ENCODE measurements around the gene PFKP. TPM values are rescaled to one million over a fixed set of nuclear protein-coding genes. Genes with fewer than 3 reads are reported as not detected.

PFKP gene
- total RNA-seq, 2 experiments from 2014 or later: 32.2 to 38.9 TPM

DNA sequence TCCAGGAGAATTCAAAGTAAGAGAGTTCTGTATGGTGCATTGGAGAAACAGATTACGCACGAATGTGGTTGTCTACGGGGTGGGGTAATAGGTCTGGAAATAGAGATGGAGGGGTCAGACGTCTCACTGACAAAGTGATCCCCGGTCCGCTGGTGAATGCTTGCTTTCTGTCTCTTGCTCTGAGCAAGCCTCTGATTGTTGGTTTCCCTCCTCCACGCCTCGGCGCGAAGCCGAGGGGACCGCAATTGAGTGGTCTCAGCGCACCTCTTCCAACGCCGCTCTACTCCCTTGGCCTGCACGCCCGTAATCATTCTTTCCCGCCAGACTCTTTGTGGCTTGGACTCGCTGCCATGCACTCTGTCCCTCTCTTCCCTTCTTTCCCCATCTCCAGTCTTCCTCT, 46.5 kb upstream of the PFKP start:
- Histone ChIP-seq H3K4me3 (ENCODE audit: low read length) (no peak overlapping the region), H3K36me3 (ENCODE audit: insufficient read depth, low read length) (no peaks in the 10 kb centered on the region), H3K4me1 (ENCODE audit: insufficient read depth, low read length) (no peaks in the 10 kb centered on the region), H3K9me3 (ENCODE audit: control insufficient read depth in 1 of 2, insufficient read depth in 1 of 2, low read length in 2 of 2) (peaks cover 0 to 8% of the 10 kb centered on the region in 2 experiments), H3K27ac (ENCODE audit: low read depth in 1 of 2, low read length in 2 of 2) (no peak overlapping the region), H3K27me3 (ENCODE audit: control insufficient read depth in 1 of 2, insufficient read depth in 2 of 2, low read length in 2 of 2) (peaks cover 0 to 5% of the 10 kb centered on the region in 2 experiments)
- H3K9me3 Mint-ChIP-seq: no peaks in the 10 kb centered on the region
- H3K4me1 Mint-ChIP-seq (ENCODE audit: low read depth): no peaks in the 10 kb centered on the region
- CTCF ChIA-PET: no interaction called here
- DNase-seq: no peak
- intact Hi-C loops (cut with DNase I, micrococcal nuclease): no loop called here
- no peaks in the 10 kb centered on the region for H3K36me3 Mint-ChIP-seq (ENCODE audit: low read depth)
- no peak for ATAC-seq (ENCODE audit: poor library complexity)
- POLR2A ChIA-PET: no interaction called here
- H3K27me3 Mint-ChIP-seq: peaks cover 24% of the 10 kb centered on the region
- H3K27ac Mint-ChIP-seq: no peak overlapping the region
- H3K4me3 Mint-ChIP-seq: no peak overlapping the region
- TF ChIP-seq, protein P1, sequence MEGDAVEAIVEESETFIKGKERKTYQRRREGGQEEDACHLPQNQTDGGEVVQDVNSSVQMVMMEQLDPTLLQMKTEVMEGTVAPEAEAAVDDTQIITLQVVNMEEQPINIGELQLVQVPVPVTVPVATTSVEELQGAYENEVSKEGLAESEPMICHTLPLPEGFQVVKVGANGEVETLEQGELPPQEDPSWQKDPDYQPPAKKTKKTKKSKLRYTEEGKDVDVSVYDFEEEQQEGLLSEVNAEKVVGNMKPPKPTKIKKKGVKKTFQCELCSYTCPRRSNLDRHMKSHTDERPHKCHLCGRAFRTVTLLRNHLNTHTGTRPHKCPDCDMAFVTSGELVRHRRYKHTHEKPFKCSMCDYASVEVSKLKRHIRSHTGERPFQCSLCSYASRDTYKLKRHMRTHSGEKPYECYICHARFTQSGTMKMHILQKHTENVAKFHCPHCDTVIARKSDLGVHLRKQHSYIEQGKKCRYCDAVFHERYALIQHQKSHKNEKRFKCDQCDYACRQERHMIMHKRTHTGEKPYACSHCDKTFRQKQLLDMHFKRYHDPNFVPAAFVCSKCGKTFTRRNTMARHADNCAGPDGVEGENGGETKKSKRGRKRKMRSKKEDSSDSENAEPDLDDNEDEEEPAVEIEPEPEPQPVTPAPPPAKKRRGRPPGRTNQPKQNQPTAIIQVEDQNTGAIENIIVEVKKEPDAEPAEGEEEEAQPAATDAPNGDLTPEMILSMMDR (IDR thresholded peaks at IDR 0.05): no peak

DNA sequence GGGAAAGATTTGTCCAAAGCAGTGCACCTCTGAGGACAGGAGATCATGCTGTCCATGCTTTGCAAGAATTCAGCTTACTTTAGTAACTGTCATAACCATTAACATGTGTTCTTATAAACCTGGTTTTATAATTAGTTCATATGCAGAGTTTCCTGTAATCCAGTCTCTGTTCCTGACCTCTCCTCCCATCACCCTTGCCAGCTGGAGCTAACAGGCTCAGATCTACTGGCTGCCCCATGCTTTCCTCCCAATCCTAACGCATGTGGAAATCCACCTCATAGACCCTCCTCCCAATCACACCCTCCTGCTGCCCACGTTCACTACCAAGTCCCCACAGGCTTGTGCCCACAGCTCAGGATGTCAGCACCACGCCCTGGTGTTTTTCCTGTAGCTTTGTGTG, 45.3 kb upstream of the PFKP start:
- CTCF ChIA-PET: no interaction called here
- intact Hi-C loops (cut with DNase I, micrococcal nuclease): no loop called here
- no peaks in the 10 kb centered on the region for H3K36me3 ChIP-seq (ENCODE audit: insufficient read depth, low read length)
- H3K4me1 Mint-ChIP-seq (ENCODE audit: low read depth): no peaks in the 10 kb centered on the region
- no peak overlapping the region for H3K4me3 Mint-ChIP-seq
- H3K27ac ChIP-seq (ENCODE audit: low read depth in 1 of 2, low read length in 2 of 2): no peak overlapping the region
- ATAC-seq (ENCODE audit: poor library complexity) (no peak), DNase-seq (no peak)
- TF ChIP-seq, protein P1 (IDR thresholded peaks at IDR 0.05): no peak
- no peak overlapping the region for H3K4me3 ChIP-seq (ENCODE audit: low read length)
- peaks cover 33% of the 10 kb centered on the region for H3K27me3 Mint-ChIP-seq
- H3K27me3 ChIP-seq (ENCODE audit: control insufficient read depth in 1 of 2, insufficient read depth in 2 of 2, low read length in 2 of 2): peaks cover 0 to 5% of the 10 kb centered on the region in 2 experiments
- POLR2A ChIA-PET: interaction anchor here (0.7 kb wide), 1 partner anchor 45 kb away, joined by 3 read pairs; the partner anchor contains the start of gene PFKP
- no peaks in the 10 kb centered on the region for H3K9me3 Mint-ChIP-seq
- H3K27ac Mint-ChIP-seq: no peak overlapping the region
- H3K4me1 ChIP-seq (ENCODE audit: insufficient read depth, low read length): no peaks in the 10 kb centered on the region
- H3K9me3 ChIP-seq (ENCODE audit: control insufficient read depth in 1 of 2, insufficient read depth in 1 of 2, low read length in 2 of 2): peaks cover 0 to 8% of the 10 kb centered on the region in 2 experiments
- H3K36me3 Mint-ChIP-seq (ENCODE audit: low read depth): no peaks in the 10 kb centered on the region

DNA sequence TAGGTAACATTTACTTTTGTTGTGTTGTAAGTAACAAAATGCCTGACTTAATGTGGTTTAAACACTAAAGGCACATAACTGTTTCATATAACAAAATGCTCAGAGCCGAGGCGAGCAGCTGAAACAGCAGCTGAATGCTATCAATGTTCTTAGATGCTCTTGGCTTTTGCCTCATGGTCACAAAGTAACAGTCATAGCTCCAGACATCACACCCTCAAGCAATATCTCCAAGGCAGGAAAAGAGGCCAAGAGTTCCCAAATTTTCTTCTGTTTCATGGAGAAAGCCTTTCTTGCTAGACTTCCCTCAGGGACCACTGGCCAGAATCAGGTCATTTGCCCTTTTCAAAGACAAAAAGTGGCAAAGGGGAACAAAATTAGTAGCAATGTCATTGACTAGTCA, 43.5 kb upstream of the PFKP start:
- Histone ChIP-seq H3K27me3 (ENCODE audit: control insufficient read depth in 1 of 2, insufficient read depth in 2 of 2, low read length in 2 of 2) (peaks cover 0 to 5% of the 10 kb centered on the region in 2 experiments), H3K4me3 (ENCODE audit: low read length) (no peak overlapping the region), H3K4me1 (ENCODE audit: insufficient read depth, low read length) (no peaks in the 10 kb centered on the region), H3K27ac (ENCODE audit: low read depth in 1 of 2, low read length in 2 of 2) (no peak overlapping the region), H3K36me3 (ENCODE audit: insufficient read depth, low read length) (no peaks in the 10 kb centered on the region), H3K9me3 (ENCODE audit: control insufficient read depth in 1 of 2, insufficient read depth in 1 of 2, low read length in 2 of 2) (peaks cover 0 to 8% of the 10 kb centered on the region in 2 experiments)
- Mint-ChIP-seq H3K36me3 (ENCODE audit: low read depth) (no peaks in the 10 kb centered on the region), H3K9me3 (no peaks in the 10 kb centered on the region), H3K27me3 (peaks cover 44% of the 10 kb centered on the region), H3K4me1 (ENCODE audit: low read depth) (no peaks in the 10 kb centered on the region), H3K4me3 (no peak overlapping the region), H3K27ac (no peak overlapping the region)
- intact Hi-C loops (cut with DNase I, micrococcal nuclease): no loop called here
- DNase-seq (no peak), ATAC-seq (ENCODE audit: poor library complexity) (no peak)
- ChIA-PET POLR2A (no interaction called here), CTCF (no interaction called here)
- TF ChIP-seq, protein P1 (IDR thresholded peaks at IDR 0.05): no peak

All from CD4-positive, alpha-beta T cell (primary cell).